Cardiac septum (tissue), 1 donor: ENCODE measurements around the gene PSME2. TPM values are rescaled to one million over a fixed set of nuclear protein-coding genes. Genes with fewer than 3 reads are reported as not detected.

ENCODE experiments used
- DNase-seq: peaks from one replicate; pipeline ENCODE4 v3.0.0-alpha.2; 2020; ENCODE audit warnings: low spot score
- intact Hi-C: fragments of 100-400 bp; cut with DNase I; formaldehyde crosslinking; loops from one replicate; pipeline ENCODE4 v1.14.0; 2022
- total RNA-seq: library from RNA; stranded (reverse); fragmentation: NEBNext Ultra II Directional; extraction: Animal tissue kit (Norgen Biotek cat#: 25700); gene quantifications from one replicate; pipeline ENCODE4 v1.2.1, GENCODE V29; 2021
- donor health status: DM: no; HTN: no; CAD: no.

The PSME2 gene
- total RNA-seq, 1 donor from 2014 or later: 49.7 TPM

DNA sequence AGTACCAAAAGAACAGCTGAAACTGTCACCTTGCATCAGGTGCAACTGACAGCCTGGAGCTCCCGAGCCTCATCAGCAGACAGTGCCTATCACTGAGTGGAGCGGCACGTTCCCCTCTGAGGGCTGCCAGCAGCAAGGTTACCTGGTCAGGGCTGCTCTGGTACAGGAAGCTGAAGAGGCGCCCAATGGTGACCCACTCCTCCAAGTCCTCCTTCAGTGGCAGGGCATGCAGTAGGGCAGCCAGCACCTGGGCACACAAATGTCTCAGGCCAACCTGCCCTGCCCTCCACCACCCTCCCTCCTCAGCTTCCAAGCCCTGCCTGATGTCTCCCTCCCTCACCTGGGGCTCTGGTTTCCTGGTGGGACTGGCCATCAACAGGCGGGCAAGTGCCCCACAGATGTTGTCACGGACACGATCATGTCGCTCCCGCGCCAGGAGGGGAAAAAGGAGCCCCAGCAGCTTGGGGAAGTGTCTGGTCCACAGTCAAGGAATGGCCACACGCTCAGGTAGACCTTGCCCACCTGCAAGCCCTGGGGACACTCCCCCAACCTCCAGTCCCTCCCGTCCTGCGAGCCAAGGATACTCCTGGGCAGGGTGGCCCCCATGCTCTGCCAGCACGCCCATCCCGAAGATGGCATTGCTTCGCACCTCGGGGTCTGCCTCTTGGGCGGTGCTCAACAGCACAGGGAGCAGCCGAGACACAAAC is 35.1 kb upstream of the PSME2 start:
- DNase-seq: no peak
- intact Hi-C loops: no loop called here

DNA sequence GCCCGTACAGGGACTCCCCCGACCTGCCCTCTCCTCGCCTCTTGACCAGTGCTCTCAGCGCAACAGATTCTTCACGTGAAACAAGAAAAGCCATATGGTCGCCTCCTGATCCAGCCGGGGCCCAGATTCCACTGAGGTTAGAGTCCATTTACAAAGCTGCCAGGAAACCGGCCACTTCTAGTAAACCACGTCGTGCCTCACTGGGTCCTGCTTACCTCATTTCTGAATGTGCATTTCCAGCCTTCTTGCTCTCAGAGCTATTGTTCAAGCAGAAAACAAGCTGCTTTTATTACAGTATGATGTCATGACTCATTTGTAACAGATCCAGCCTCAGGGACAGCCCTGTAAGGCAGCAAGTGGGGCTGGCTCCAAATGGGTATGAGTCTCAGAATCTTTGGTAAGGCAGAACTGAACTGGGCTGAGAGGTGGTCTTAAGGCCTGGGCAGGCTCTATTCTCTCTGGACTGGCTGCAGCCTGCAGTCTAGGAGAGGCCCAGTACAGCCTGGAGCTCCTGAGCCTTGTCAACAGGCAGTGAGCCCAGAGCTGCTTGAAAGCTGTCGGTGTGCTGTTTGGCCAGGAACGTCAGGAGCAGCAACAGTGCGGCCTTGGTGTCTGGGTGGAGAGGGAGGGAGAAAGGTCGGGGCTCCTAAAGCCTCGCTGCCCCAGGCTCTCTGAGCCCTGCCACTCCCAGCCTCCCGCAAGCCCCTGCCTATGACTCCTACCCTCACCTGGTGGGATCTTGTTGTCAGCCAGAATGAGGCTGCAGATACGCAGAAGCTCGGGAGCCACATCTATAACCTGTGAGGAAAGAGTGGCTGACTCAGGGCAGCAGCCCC is 33.8 kb upstream of the PSME2 start:
- intact Hi-C loops: no loop called here

DNA sequence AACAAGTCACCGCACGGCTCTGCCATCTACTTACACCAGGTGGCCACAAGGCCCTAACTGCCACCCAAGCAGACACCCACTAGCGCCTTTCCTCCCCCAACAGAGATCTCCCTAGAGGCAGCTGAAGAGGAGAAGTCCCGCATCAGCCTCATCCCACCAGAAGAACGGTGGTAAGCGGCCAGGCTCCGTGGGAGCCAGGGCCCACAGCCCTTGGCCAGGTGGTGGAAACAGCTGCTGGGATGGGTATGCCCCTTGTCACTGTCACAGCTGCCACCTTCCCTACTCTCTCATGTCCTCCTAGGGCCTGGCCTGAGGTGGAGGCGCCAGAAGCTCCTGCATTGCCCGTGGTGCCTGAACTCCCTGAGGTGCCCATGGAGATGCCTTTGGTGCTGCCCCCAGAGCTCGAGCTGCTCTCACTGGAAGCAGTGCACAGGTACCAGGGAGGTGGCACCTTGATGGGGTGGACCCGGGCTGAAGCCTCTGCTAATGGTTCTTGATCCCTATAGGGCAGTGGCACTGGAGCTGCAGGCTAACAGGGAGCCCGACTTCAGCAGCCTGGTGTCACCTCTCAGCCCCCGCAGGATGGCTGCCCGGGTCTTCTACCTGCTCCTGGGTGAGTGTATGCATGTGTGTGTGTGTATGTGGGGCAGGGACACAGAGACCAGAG is 33.0 kb upstream of the PSME2 start:
- no peak for DNase-seq
- intact Hi-C loops: no loop called here

More for the DNA sequence above, 33.8 kb upstream of the PSME2 start:
- no peak for DNase-seq

DNA sequence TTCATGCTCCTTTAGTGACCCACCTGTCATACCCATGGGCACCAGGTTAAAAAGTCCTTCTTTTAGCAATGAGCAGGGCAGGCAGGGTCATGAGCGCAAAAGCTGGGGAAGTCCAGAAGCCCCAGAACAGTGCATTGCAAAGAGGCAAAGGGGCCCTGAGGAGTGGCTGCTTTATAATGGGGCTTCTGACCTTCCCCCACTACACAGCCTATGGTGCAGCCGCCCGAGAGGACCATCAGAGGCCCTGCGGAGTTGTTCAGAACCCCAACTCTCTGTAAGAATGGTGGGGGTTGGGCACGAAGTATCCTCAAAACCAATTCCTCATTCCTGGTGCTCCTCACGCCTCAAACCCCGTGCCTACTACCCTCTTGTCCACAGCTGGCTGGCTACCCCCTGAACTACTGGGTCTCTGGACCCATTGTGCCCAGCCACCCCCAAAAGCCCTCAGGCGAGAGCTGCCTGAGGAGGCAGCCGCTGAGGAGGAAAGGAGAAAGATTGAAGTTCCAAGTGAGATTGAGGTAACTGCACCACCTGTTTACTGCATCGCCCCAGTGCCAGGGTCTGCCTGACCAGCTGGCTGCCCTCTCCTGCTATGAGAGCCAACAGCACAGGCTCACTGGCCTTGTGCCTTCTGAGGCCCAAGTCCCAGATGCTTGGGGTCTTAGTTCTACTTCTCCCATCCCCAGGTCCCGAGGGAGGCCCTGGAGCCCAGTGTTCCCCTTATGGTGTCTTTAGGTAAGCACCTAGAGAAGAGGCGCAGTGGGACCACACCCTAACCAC is 32.2 kb upstream of the PSME2 start:
- DNase-seq: no peak
- intact Hi-C loops: no loop called here

DNA sequence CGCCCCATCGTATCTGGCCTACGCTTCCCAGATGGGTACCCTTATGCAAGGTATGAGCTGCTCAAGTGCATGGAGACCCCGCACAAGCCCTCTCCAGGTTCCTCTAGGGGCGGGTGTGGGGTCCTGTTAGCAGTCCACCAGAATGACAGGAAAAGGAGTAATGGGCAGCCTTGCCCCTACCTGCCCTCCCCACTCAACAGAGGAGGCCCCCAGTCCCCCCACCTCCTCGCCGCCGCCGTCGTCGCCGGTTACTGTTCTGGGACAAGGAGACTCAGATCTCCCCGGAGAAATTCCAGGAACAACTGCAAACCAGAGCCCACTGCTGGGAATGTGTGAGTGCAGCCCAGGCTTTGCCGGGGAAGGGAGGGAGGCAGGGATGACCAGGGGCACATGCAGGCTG is 31.5 kb upstream of the PSME2 start:
- no peak for DNase-seq
- intact Hi-C loops: no loop called here

DNA sequence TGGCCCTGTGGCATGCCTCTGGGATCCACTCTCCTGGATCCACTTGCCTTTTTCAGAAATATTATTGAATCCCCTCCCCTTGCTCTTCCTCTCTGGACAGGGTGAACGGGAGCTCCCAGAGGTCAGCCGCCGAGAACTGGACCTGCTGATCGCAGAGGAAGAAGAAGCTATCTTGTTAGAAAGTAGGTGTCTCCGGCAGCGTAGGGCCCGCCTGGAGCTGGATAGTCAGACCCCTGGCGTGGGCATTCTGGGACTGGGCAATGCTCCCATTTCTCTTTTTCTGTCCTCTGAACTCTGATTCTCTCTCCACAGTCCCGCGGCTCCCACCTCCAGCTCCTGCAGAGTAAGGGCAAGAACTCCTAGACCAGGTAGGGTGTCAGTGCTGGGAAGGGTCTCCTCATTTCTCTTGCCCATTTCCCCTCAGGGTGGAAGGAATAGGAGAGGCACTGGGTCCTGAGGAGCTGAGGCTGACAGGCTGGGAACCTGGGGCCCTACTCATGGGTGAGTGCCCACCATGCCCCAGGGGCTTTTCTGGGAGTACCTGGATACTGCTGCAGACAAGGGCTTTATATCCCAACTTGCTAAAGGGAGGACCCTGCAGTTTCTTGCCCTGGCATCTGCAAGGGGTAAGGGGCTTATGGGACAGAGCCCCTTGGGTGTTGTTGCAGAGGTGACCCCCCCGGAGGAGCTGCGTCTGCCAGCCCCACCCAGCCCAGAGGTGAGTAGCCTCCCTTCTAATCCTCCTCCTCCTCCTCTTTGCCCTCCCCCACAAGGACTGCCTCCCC is 30.8 kb upstream of the PSME2 start:
- no peak for DNase-seq
- intact Hi-C loops: no loop called here

DNA sequence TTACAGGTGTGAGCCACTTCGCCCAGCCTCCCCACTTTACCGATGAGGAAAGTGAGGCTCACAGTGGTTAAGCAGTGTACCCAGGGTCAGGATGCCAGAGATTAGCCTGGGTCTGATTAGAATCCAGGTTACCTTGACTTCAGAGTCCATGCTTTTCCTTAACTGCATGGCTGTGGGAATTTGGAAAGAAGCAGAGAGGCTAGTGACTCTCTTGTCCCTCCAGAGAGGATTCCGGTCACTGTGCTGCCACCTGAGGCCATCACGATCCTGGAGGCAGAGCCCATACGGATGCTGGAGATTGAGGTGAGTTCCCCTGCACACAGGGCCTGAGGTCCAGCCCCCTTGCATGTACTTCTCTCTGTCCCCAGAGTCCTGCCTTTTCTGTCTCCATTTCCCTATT is 30.2 kb upstream of the PSME2 start:
- no peak for DNase-seq
- intact Hi-C loops: no loop called here

DNA sequence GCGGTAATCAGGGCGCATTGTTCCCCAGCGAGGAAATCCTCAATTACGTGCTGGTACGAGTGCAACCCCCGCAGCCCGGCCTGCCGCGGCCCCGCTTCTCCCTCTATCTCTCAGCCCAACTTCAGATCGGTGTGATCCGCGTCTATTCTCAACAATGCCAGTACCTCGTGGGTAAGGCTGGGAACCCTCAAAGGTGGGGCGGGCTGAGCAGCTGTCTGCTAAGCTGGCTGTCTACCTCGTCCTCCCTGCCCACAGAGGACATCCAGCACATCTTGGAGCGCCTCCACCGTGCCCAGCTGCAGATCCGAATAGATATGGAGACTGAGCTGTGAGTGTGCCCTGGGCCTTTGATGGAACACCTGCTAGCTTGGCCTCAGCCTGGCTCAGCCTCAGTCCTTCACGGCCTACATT is 26.5 kb upstream of the PSME2 start:
- intact Hi-C loops: no loop called here
- no peak for DNase-seq

DNA sequence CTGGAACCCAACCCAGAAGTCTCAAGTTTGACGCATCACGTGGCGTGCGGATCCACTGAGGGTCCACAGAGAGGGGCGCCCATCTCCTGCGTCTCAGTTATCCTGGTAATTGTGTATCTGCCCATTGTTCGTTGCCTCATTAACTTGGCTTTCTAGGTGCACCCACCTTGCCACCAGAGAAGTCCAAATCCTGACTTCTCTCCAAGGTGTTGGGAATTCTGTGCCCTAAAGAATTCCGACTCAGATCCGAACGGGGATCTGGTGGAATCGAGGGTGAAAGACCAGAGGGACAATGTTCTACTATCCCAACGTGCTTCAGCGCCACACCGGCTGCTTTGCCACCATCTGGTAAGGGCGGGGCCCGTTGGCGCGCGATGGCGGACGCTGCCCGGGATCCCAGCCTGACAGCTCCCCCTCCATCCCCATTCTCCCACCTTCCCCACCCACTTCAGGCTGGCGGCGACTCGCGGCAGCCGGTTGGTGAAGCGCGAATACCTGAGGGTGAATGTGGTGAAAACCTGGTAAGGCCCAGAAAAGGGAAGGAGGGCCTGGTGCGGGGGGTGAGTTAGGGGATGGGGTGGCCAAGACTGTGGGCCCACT is 26.0 kb upstream of the PSME2 start:
- intact Hi-C loops: no loop called here
- DNase-seq: no peak

DNA sequence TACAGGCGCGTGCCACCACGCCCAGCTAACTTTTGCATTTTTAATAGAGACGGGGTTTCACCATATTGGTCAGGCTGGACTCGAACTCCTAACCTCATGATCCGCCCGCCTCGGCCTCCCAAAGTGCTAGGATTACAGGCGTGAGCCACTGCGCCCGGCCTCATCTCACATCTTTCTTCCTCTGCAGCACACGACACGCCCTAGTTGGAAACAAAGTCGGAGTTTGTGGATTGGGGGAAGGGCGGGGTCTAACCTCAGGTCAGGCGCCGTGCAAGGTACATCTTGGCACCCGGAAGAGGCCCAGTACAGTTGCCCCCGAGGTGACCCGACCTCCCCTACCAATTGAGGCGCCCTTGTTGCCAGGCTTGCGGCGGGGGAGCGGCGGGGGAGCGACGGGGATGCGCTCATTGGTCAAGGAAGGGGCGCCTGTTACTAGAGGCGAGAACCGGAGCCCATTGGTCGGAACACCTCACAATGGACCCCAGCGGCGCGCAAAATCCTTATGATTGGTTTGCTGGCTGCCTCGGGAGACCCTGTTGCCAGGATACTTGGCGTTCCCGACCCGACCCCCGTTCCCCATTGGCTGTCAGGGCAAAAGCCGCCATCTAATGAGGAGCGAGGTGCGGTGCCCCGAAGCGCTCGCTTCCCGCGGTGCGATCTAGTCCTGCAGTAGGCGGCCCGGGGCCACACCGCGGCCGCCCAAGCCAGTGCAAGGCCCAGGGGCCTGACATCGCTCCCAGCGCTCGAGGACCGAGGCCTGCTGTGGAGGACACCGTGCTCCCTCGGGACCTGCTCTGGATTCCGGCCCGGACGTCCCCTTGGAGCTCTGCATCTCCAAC is 25.2 kb upstream of the PSME2 start, which contains the start of gene REC8:
TSS of gene REC8 (plus strand) at position 659 of the 839 bp plus-strand sequence. CDS start 473 bp downstream, outside the sequence.
- DNase-seq: no peak
- intact Hi-C loops: no loop called here

DNA sequence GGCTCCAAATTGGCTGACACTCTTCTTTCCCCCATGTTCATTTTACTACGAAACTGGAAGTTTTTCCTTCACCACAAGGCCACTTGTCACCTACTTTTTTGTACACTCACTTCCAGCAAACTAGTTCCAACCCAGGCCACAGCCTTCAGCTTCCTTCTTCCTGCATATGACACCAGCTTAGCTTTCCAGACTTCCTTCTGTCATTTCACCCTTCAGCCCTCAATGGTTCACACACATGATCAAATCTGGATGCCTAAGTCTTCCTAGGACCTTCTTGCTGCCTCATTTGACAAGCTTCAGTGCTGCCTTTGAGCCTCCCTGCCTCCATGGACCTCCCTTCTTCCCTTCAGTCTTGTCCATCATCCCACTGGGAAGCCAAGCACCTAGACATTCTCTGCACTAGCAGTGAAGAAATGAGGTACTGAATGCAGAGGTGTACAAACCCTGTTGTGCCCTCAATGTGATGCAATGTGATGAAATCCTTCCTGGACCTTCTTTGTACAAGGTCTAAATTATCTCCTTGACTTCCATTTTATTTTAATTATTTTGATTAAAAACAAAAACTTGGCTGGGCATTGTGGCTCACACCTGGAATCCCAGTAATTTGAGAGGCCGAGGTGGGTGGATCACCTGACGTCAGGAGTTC is 21.2 kb upstream of the PSME2 start:
- DNase-seq: no peak
- intact Hi-C loops: no loop called here

DNA sequence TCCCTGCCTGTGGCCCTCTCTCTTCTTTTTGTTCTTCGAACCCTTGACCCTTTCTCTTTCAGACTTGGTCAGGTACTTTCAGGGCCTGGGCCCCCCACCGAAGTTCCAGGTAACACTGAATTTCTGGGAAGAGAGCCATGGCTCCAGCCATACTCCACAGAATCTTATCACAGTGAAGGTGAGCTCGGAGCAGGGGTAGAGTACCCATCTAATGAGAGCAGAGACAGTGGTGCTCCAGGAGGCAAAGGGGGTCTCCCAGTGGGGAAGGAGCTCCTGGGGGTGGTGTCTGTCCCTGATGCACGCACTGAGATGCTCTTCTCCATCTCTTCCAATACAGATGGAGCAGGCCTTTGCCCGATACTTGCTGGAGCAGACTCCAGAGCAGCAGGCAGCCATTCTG is 19.4 kb upstream of the PSME2 start:
- intact Hi-C loops: no loop called here
- DNase-seq: no peak

DNA sequence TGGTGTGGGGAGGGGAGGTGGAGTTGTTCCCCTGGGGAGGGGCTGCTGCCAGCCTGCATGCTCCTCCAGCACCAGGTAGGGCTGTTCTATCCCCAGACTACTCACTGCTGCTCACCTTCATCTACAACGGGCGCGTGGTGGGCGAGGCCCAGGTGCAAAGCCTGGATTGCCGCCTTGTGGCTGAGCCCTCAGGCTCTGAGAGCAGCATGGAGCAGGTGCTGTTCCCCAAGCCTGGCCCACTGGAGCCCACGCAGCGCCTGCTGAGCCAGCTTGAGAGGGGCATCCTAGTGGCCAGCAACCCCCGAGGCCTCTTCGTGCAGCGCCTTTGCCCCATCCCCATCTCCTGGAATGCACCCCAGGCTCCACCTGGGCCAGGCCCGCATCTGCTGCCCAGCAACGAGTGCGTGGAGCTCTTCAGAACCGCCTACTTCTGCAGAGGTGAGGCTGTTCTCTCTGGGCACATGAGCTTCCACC is 18.1 kb upstream of the PSME2 start:
- intact Hi-C loops: no loop called here

DNA sequence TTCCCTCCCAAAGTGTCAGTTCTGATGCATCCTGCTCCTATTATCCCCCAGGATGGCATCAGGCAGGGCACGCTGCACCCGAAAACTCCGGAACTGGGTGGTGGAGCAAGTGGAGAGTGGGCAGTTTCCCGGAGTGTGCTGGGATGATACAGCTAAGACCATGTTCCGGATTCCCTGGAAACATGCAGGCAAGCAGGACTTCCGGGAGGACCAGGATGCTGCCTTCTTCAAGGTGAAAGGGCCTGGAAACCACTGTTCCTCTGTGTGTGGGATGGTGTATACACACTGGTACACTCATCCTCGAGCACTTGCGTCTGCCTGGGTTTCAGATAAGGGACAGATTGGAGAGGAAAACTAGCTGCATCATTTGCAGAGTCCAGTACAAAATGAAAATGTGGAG is 15.7 kb upstream of the PSME2 start:
- intact Hi-C loops: no loop called here

More for the DNA sequence above, 18.1 kb upstream of the PSME2 start:
- DNase-seq: no peak

DNA sequence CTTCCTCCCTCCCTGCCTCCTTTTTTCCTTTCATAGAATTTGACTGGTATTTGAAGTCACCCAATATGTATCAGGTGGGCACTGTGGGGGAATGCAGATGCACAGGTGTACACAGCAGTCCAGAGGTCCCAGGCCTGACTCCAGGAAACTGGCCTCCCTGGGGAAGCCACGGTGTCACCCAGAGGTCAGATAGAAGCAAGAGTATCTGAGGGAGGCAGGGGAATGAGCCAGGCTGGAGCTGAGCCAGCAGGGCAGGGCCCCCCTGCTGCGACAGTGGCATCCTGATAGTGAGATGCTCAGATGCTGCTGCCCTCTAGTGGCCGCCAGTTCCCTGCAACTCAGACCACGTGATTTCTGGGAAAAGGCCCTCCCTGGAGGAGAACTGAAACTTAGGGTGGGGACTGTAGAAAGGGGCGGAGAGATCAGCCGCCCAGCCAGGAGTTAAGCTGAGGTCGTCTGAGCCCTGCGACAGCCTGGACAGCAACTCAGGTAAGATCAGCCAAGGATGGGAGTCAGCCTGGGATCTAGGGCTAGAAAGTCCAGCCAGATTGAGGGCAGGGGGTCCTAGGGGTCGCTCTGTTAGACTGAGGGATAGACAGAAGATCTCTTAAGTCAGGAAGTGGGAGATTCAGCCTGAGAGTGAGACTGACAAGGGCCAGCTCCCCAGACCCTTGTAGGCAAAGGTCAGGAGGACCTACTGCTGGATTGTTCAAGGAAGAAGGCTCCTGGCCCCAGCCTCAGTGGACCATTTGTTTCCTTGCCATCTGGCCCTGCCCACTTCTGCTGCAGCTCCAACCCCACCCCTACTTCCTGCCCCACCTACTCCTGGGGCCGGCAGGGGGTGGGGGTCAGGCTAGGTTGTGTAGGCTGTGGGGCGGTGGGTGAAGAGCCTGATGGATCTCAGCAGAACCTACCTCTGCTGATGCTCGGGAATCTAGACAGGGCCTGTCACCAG is 14.7 kb upstream of the PSME2 start, which contains the start of gene IRF9:
TSS of gene IRF9 (plus strand) at position 416 of the 955 bp plus-strand sequence. CDS start 880 bp downstream, outside the sequence.
- peak; percentile 98 for DNase-seq
- intact Hi-C loops: loop anchor here (2.0 kb wide), 2 partner anchors 24 to 102 kb away; partner anchors contain the start of gene PSME1

More for the DNA sequence above, 15.7 kb upstream of the PSME2 start:
- no peak for DNase-seq

DNA sequence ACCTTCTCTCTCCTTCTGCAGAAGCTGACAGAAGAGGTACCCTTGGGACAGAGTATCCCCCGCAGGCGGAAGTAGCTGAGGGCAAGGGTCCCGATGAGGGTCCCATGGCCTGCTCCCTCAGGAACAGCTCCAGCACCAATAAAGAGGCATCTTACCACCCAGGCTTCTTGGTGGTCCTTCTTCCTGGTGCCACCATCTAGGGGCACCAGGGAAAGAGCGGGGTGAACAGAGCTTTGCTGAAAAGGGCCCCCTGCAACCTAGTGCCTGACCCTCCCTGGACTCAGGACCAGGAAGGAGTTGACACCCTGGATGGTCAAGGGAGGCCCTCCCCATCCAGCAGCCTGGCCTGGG is 14.1 kb upstream of the PSME2 start:
- intact Hi-C loops: loop anchor here (2.0 kb wide), 2 partner anchors 24 to 102 kb away; partner anchors contain the start of gene PSME1
- DNase-seq: no peak
